Endothelial cell (in vitro differentiated cells): ENCODE measurements around the gene RDH16. TPM values are rescaled to one million over a fixed set of nuclear protein-coding genes. Genes with fewer than 3 reads are reported as not detected.
"Not testable (repeated sequence)": the region's sequence is repeated elsewhere in the genome, so short reads cannot be mapped to it uniquely, and the experiment has no call there.

Experiments
- DNase-seq: peaks from one replicate; pipeline ENCODE4 v3.0.0; 2021; ENCODE audit warnings: low spot score
- H3K27ac Mint-ChIP-seq: one replicate; pipeline ENCODE4 v1.8.0; 2021; ENCODE audit warnings: mixed read lengths, inconsistent platforms; ENCODE audit not compliant: unreplicated experiment
- H3K27me3 Mint-ChIP-seq: one replicate; pipeline ENCODE4 v1.8.0; 2021; ENCODE audit warnings: mild to moderate bottlenecking, moderate library complexity, mixed read lengths, inconsistent platforms; ENCODE audit not compliant: unreplicated experiment
- H3K36me3 Mint-ChIP-seq: one replicate; pipeline ENCODE4 v1.8.0; 2021; ENCODE audit warnings: mild to moderate bottlenecking, low read depth, mixed read lengths, inconsistent platforms; ENCODE audit not compliant: unreplicated experiment
- H3K4me1 Mint-ChIP-seq: one replicate; pipeline ENCODE4 v1.8.0; 2021; ENCODE audit warnings: mild to moderate bottlenecking, mixed read lengths, inconsistent platforms; ENCODE audit not compliant: unreplicated experiment
- H3K4me3 Mint-ChIP-seq: one replicate; pipeline ENCODE4 v1.8.0; 2021; ENCODE audit warnings: mild to moderate bottlenecking, mixed read lengths, inconsistent platforms; ENCODE audit not compliant: unreplicated experiment
- H3K9me3 Mint-ChIP-seq: one replicate; pipeline ENCODE4 v1.8.0; 2021; ENCODE audit warnings: mixed read lengths, inconsistent platforms; ENCODE audit not compliant: unreplicated experiment
- total RNA-seq: library from RNA; stranded (reverse); fragmentation: NEBNext Ultra II Directional; extraction: Animal tissue kit (Norgen Biotek cat#: 25700); gene quantifications from one replicate; pipeline ENCODE4 v1.2.1, GENCODE V29; 2021; ENCODE audit not compliant: unreplicated experiment
- TF ChIP-seq, protein P1 (sequence below): fragments of 200-600 bp; sonication (generic); IDR thresholded peaks from one replicate; pipeline ENCODE4 v1.5.0; 2021; ENCODE audit warnings: antibody characterized with exemption; ENCODE audit not compliant: unreplicated experiment

Gene RDH16
- total RNA-seq, 1 donor from 2014 or later, result 0.82 TPM

- TF ChIP-seq, protein P1, sequence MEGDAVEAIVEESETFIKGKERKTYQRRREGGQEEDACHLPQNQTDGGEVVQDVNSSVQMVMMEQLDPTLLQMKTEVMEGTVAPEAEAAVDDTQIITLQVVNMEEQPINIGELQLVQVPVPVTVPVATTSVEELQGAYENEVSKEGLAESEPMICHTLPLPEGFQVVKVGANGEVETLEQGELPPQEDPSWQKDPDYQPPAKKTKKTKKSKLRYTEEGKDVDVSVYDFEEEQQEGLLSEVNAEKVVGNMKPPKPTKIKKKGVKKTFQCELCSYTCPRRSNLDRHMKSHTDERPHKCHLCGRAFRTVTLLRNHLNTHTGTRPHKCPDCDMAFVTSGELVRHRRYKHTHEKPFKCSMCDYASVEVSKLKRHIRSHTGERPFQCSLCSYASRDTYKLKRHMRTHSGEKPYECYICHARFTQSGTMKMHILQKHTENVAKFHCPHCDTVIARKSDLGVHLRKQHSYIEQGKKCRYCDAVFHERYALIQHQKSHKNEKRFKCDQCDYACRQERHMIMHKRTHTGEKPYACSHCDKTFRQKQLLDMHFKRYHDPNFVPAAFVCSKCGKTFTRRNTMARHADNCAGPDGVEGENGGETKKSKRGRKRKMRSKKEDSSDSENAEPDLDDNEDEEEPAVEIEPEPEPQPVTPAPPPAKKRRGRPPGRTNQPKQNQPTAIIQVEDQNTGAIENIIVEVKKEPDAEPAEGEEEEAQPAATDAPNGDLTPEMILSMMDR, result no peak
- Mint-ChIP-seq H3K9me3 (no peaks in the 10 kb centered on the region), H3K4me3 (no peak overlapping the region), H3K27ac (no peak overlapping the region), H3K36me3 (peaks cover 12% of the 10 kb centered on the region), H3K27me3 (peaks cover 4% of the 10 kb centered on the region), H3K4me1 (peaks cover 1% of the 10 kb centered on the region)
- no peak for DNase-seq
Observed at GRCh38 chr12:56978397-56979138, 21.2 kb upstream of the RDH16 start.

DNA sequence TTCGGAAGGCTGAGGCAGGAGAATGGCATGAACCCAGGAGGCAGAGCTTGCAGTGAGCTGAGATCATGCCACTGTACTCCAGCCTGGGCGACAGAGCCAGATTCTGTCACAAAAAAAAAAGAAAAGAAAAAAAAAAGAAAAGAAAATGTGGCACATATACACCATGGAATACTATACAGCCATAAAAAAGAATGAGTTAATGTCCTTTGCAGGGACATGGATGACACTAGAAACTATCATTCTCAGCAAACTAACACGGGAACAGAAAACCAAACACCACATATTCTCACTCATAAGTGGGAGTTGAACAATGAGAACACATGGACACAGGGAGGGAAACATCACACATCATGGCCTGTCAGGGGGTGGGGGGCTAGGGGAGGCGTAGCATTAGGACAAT is 20.0 kb upstream of the RDH16 start:
- H3K9me3 Mint-ChIP-seq, H3K4me1 Mint-ChIP-seq, H3K4me3 Mint-ChIP-seq, DNase-seq, H3K27ac Mint-ChIP-seq, H3K27me3 Mint-ChIP-seq: not testable (repeated sequence)
- H3K36me3 Mint-ChIP-seq, result peaks cover 12% of the 10 kb centered on the region

GRCh38 chr12:56974224-56974623 is 16.8 kb upstream of the RDH16 start:
- not testable (repeated sequence) for H3K9me3 Mint-ChIP-seq, H3K4me1 Mint-ChIP-seq, H3K27me3 Mint-ChIP-seq, H3K27ac Mint-ChIP-seq, H3K4me3 Mint-ChIP-seq, H3K36me3 Mint-ChIP-seq, DNase-seq

GRCh38 chr12:56968910-56969309 is 11.5 kb upstream of the RDH16 start:
- not testable (repeated sequence) for H3K4me1 Mint-ChIP-seq, H3K27ac Mint-ChIP-seq, H3K9me3 Mint-ChIP-seq, H3K36me3 Mint-ChIP-seq, DNase-seq, H3K4me3 Mint-ChIP-seq, H3K27me3 Mint-ChIP-seq

GRCh38 chr12:56965997-56966642 is 8.7 kb upstream of the RDH16 start:
- peaks cover 11% of the 10 kb centered on the region for H3K36me3 Mint-ChIP-seq
- not testable (repeated sequence) for H3K9me3 Mint-ChIP-seq, H3K27me3 Mint-ChIP-seq, H3K4me1 Mint-ChIP-seq, H3K4me3 Mint-ChIP-seq, DNase-seq, H3K27ac Mint-ChIP-seq

DNA sequence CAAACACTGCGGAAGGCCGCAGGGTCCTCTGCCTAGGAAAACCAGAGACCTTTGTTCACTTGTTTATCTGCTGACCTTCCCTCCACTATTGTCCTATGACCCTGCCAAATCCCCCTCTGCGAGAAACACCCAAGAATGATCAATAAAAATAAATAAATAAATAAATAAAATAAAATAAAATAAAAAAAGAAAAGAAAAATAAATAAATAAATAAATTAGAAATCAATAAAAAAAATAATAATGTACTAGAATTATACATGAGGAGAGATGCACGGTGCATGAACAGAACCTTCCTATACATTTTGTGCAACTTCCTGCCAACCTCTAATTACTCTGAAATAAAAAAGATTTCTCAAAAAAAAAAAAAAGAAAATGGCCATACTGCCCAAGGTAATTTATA is 7.7 kb upstream of the RDH16 start:
- H3K4me3 Mint-ChIP-seq, DNase-seq, H3K27ac Mint-ChIP-seq, H3K27me3 Mint-ChIP-seq, H3K4me1 Mint-ChIP-seq, H3K9me3 Mint-ChIP-seq: not testable (repeated sequence)
- peaks cover 11% of the 10 kb centered on the region for H3K36me3 Mint-ChIP-seq

DNA sequence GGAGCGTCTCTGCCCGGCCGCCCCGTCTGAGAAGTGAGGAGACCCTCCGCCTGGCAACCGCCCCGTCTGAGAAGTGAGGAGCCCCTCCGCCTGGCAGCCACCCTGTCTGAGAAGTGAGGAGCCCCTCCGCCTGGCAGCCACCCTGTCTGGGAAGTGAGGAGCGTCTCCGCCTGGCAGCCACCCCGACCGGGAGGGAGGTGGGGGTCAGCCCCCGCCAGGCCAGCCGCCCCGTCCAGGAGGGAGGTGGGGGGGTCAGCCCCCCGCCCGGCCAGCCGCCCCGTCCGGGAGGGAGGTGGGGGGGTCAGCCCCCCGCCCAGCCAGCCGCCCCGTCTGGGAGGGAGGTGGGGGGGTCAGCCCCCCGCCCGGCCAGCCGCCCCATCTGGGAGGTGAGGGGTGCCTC is 6.1 kb upstream of the RDH16 start:
- DNase-seq, H3K4me1 Mint-ChIP-seq, H3K4me3 Mint-ChIP-seq, H3K27me3 Mint-ChIP-seq, H3K27ac Mint-ChIP-seq, H3K9me3 Mint-ChIP-seq: not testable (repeated sequence)
- peaks cover 11% of the 10 kb centered on the region for H3K36me3 Mint-ChIP-seq

DNA sequence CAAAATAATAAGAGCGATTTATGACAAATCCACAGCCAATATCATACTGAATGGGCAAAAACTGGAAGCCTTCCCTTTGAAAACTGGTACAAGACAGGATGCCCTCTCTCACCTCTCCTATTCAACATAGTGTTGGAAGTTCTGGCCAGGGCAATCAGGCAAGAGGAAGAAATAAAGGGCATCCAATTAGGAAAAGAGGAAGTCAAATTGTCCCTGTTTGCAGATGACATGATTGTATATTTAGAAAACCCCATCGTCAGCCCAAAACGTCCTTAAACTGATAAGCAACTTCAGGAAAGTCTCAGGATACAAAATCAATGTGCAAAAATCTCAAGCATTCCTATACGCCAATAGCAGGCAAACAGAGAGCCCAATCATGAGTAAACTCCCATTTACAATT is 4.8 kb upstream of the RDH16 start:
- Mint-ChIP-seq H3K36me3 (peaks cover 13% of the 10 kb centered on the region), H3K9me3 (peaks cover 11% of the 10 kb centered on the region)
- not testable (repeated sequence) for H3K27ac Mint-ChIP-seq, DNase-seq, H3K27me3 Mint-ChIP-seq, H3K4me3 Mint-ChIP-seq, H3K4me1 Mint-ChIP-seq
